PC-3 (cell line): ENCODE measurements around the gene SAP30L. TPM values are rescaled to one million over a fixed set of nuclear protein-coding genes. Genes with fewer than 3 reads are reported as not detected.

Experiments
- ATAC-seq: fragments of 200-7000 bp; cut with Tn5 transposase; 2 replicates; pipeline ENCODE4 v1.9.1; 2020; ENCODE audit warnings: mild to moderate bottlenecking, moderate library complexity
- BruUV-seq: library from RNA; stranded (reverse); fragments of 400-500 nt; replicated peaks from 2 replicates; lab custom pipeline; 2021; lab: Mats Ljungman, UMichigan
- CTCF ChIA-PET: fragments of 300-600 bp; sonication (Branson Sonifier 250); formaldehyde crosslinking; loops from one replicate; lab custom pipeline; 2022; ENCODE audit warnings: antibody characterized with exemption; lab: Charles Lee
- POLR2A ChIA-PET: fragments of 300-600 bp; sonication (Branson Sonifier 250); formaldehyde crosslinking; loops from one replicate; lab custom pipeline; 2022; ENCODE audit warnings: antibody characterized with exemption; ENCODE audit not compliant: unreplicated experiment; lab: Charles Lee
- DNase-seq: peaks from one replicate; pipeline ENCODE4 v3.0.0-alpha.2; 2015
- H2AFZ ChIP-seq: fragments of 300-600 bp; sonication (generic); 2 replicates; pipeline ENCODE4 v1.6.0; 2016; ENCODE audit warnings: antibody characterized with exemption, low read length
- H3F3A ChIP-seq: fragments of 300-600 bp; sonication (generic); one replicate; pipeline ENCODE4 v1.6.0; 2017; ENCODE audit warnings: antibody characterized with exemption, low read length, control low read depth, mild to moderate bottlenecking; ENCODE audit not compliant: unreplicated experiment
- H3K27ac ChIP-seq: fragments of 300-600 bp; sonication (generic); 2 replicates; pipeline ENCODE4 v1.5.1; 2016; ENCODE audit warnings: mild to moderate bottlenecking, low read length
- H3K27me3 ChIP-seq: fragments of 300-600 bp; sonication (generic); 2 replicates; pipeline ENCODE4 v1.6.1; 2016; ENCODE audit warnings: low read length, mixed read lengths
- H3K36me3 ChIP-seq: fragments of 300-600 bp; sonication (generic); 2 replicates; pipeline ENCODE4 v1.6.1; 2016; ENCODE audit warnings: low read depth, mixed run types, low read length, mixed read lengths
- H3K4me1 ChIP-seq: fragments of 300-600 bp; sonication (generic); 2 replicates; pipeline ENCODE4 v1.5.1; 2016; ENCODE audit warnings: low read length; ENCODE audit not compliant: insufficient read depth
- H3K4me2 ChIP-seq: fragments of 300-600 bp; sonication (generic); 2 replicates; pipeline ENCODE4 v1.6.0; 2016; ENCODE audit warnings: low read length
- H3K4me3 ChIP-seq: fragments of 300-600 bp; sonication (generic); 2 replicates; pipeline ENCODE4 v1.5.1; 2016; ENCODE audit warnings: mild to moderate bottlenecking, low read length, mixed read lengths
- H3K79me2 ChIP-seq: fragments of 300-600 bp; sonication (generic); 2 replicates; pipeline ENCODE4 v1.6.1; 2017; ENCODE audit warnings: low read length, mixed read lengths
- H3K9ac ChIP-seq: fragments of 300-600 bp; sonication (generic); 2 replicates; pipeline ENCODE4 v1.6.0; 2016; ENCODE audit warnings: mild to moderate bottlenecking, low read length
- H3K9me2 ChIP-seq: fragments of 300-600 bp; sonication (generic); replicated peaks from 2 replicates; pipeline ENCODE4 v1.6.1; 2016; ENCODE audit warnings: mixed run types, low read length, mixed read lengths
- H3K9me3 ChIP-seq: fragments of 300-600 bp; sonication (generic); 2 replicates; pipeline ENCODE4 v1.6.1; 2016; ENCODE audit warnings: low read length, mixed read lengths
- H4K20me1 ChIP-seq: fragments of 300-600 bp; sonication (generic); 2 replicates; pipeline ENCODE4 v1.6.1; 2016; ENCODE audit warnings: low read length, mixed read lengths
- CTCF ChIP-seq: fragments of 300-600 bp; sonication (generic); conservative IDR thresholded peaks from 2 replicates; pipeline ENCODE4 v1.5.1; 2017; ENCODE audit warnings: antibody characterized with exemption, low read depth, mild to moderate bottlenecking, low read length
- EZH2 ChIP-seq: fragments of 300-600 bp; sonication (generic); IDR thresholded peaks from one replicate; pipeline ENCODE4 v1.6.1; 2017; ENCODE audit warnings: antibody characterized with exemption, mild to moderate bottlenecking, low read length; ENCODE audit not compliant: unreplicated experiment
- EZH2phosphoT487 ChIP-seq: fragments of 300-600 bp; sonication (generic); IDR thresholded peaks from 2 replicates; pipeline ENCODE4 v1.6.1; 2018; ENCODE audit warnings: mild to moderate bottlenecking, antibody characterized with exemption, low read length, borderline replicate concordance
- intact Hi-C: fragments of 100-400 bp; cut with micrococcal nuclease; formaldehyde crosslinking; loops from 2 replicates; pipeline ENCODE4 v1.9.0; 2023
- total RNA-seq: library from RNA; depleted of rRNA; stranded (reverse); fragments of >200 nt; gene quantifications from 2 replicates; pipeline ENCODE4 v1.2.3, GENCODE V29; 2014

SAP30L gene
- total RNA-seq, 1 experiment from 2014 or later = 36.0 TPM

DNA sequence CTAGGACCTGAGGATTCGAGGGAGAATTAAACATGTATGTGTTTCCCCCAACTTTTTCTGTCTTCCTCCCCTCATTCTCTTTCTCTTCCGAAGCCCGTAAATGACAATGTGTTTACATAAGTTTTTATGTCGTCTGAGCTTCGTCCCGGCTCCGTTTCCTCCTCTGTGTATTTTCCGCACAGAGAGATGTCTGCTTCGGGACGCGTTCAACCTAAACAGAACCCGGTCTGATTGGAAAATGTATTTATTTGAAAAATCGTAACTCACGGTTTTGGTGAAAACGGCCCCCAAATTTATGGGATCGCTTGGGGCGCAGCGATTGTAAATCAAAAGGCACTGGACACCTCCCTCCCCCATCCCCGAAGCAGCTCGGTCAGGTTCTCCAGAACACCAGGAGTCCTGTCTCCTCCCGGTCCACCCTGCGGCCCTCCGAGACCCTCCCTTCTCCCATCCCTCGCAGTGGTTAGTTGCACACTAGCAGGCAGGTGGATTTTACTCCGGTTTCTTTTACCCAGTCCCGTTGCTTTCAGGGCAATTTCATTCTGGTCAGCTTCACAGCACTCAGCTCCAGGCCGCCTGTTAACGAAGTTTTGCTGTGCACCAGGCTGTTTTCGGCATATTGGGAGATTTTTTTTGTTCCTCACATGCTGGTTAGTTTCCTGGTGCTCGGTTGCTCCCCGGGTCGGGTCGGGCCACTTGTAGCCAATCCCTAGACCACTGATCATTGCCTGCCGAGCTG lies 38.0 kb downstream of the SAP30L start:
- no peaks in the 10 kb centered on the region for H4K20me1 ChIP-seq
- no peak for TF ChIP-seq CTCF
- TF ChIP-seq EZH2phosphoT487 = no peak
- TF ChIP-seq EZH2 = no peak
- no peaks in the 10 kb centered on the region for H3K9me2 ChIP-seq
- ATAC-seq = no peak
- no peaks in the 10 kb centered on the region for H3F3A ChIP-seq
- no peaks in the 10 kb centered on the region for H3K79me2 ChIP-seq
- BruUV-seq = no TSS peak
- no peaks in the 10 kb centered on the region for H3K9me3 ChIP-seq
- H3K9ac ChIP-seq = no peak overlapping the region
- no peak for DNase-seq
- H3K4me1 ChIP-seq = no peaks in the 10 kb centered on the region
- no peak overlapping the region for H2AFZ ChIP-seq
- H3K4me2 ChIP-seq = no peak overlapping the region
- no peaks in the 10 kb centered on the region for H3K36me3 ChIP-seq
- ChIA-PET POLR2A (no interaction called here), CTCF (interaction anchor here (0.6 kb wide), 1 partner anchor 414 kb away, joined by 14 read pairs; no protein-coding TSS in a partner anchor)
- no peak overlapping the region for H3K27ac ChIP-seq
- no peak overlapping the region for H3K4me3 ChIP-seq
- peaks cover 96% of the 10 kb centered on the region for H3K27me3 ChIP-seq
- intact Hi-C loops = no loop called here

- peaks cover 96% of the 10 kb centered on the region for H3K27me3 ChIP-seq
- no peak overlapping the region for H3K27ac ChIP-seq
- H3K9me3 ChIP-seq = no peaks in the 10 kb centered on the region
- TF ChIP-seq EZH2 (no peak), CTCF (no peak), EZH2phosphoT487 (no peak)
- no peaks in the 10 kb centered on the region for H4K20me1 ChIP-seq
- CTCF ChIA-PET = no interaction called here
- POLR2A ChIA-PET = no interaction called here
- ATAC-seq = no peak
- DNase-seq = no peak
- no peaks in the 10 kb centered on the region for H3F3A ChIP-seq
- no peaks in the 10 kb centered on the region for H3K79me2 ChIP-seq
- H2AFZ ChIP-seq = no peak overlapping the region
- no peak overlapping the region for H3K4me2 ChIP-seq
- H3K9me2 ChIP-seq = no peaks in the 10 kb centered on the region
- no peak overlapping the region for H3K9ac ChIP-seq
- no peak overlapping the region for H3K4me3 ChIP-seq
- intact Hi-C loops = no loop called here
- no peaks in the 10 kb centered on the region for H3K4me1 ChIP-seq
- BruUV-seq = no TSS peak
- no peaks in the 10 kb centered on the region for H3K36me3 ChIP-seq
Measured at GRCh38 chr5:154484393-154485095, 38.7 kb downstream of the SAP30L start.

GRCh38 chr5:154485096-154485491 lies 39.3 kb downstream of the SAP30L start:
- Histone ChIP-seq H3K9me3 (no peaks in the 10 kb centered on the region), H3K36me3 (no peaks in the 10 kb centered on the region), H3K4me1 (no peaks in the 10 kb centered on the region), H2AFZ (no peak overlapping the region), H3K27ac (no peak overlapping the region), H3K79me2 (no peaks in the 10 kb centered on the region), H3K27me3 (peaks cover 94% of the 10 kb centered on the region), H3K9ac (no peak overlapping the region), H3F3A (no peaks in the 10 kb centered on the region), H3K4me2 (no peak overlapping the region), H4K20me1 (no peaks in the 10 kb centered on the region), H3K9me2 (no peaks in the 10 kb centered on the region), H3K4me3 (no peak overlapping the region)
- ATAC-seq (no peak), DNase-seq (no peak)
- ChIA-PET POLR2A (no interaction called here), CTCF (no interaction called here)
- TF ChIP-seq CTCF = no peak
- TF ChIP-seq EZH2 = no peak
- no peak for TF ChIP-seq EZH2phosphoT487
- intact Hi-C loops = no loop called here
- BruUV-seq = no TSS peak
